Brain microvascular endothelial cell (primary cell): ENCODE results near the gene PRRG1.

ENCODE experiments used
- DNase-seq: peaks from one replicate; pipeline ENCODE4 v3.0.0-alpha.2; 2020
- H3K27ac ChIP-seq: fragments of 250-450 bp; sonication (Bioruptor Pico); 2 replicates; pipeline ENCODE4 v1.5.1; 2020; ENCODE audit warnings: mild to moderate bottlenecking, moderate library complexity
- H3K27me3 ChIP-seq: fragments of 250-450 bp; sonication (Bioruptor Pico); replicated peaks from 2 replicates; pipeline ENCODE4 v1.5.1; 2020; ENCODE audit warnings: mild to moderate bottlenecking
- H3K36me3 ChIP-seq: fragments of 250-450 bp; sonication (Bioruptor Pico); replicated peaks from 2 replicates; pipeline ENCODE4 v1.5.1; 2020; ENCODE audit warnings: mild to moderate bottlenecking
- H3K4me3 ChIP-seq: 2 replicates; pipeline ENCODE4 v1.5.1; 2011; ENCODE audit warnings: low read depth, mild to moderate bottlenecking, control low read depth, low read length, moderate library complexity
- CTCF ChIP-seq: IDR thresholded peaks from 2 replicates; pipeline ENCODE4 v1.5.1; 2011; ENCODE audit warnings: low read depth, mild to moderate bottlenecking, moderate library complexity, low read length, control low read depth, inconsistent platforms; ENCODE audit errors: missing control alignments
- in situ Hi-C: cut with HindIII; loops from 2 replicates; pipeline ENCODE4 v1.10.0; 2017; ENCODE audit warnings: low sequenced_read_pairs, low pct_ligation_motif_present

PRRG1 gene

GRCh38 chrX:37367946-37368345 lies 18.8 kb downstream of the PRRG1 start:
- TF ChIP-seq CTCF, result no peak
- DNase-seq, result no peak

GRCh38 chrX:37370499-37371141 lies 21.5 kb downstream of the PRRG1 start:
- no peak for TF ChIP-seq CTCF

More at GRCh38 chrX:37367946-37368345, 18.8 kb downstream of the PRRG1 start:
- in situ Hi-C loops, result no loop called here
- no peak overlapping the region for H3K4me3 ChIP-seq
- no peaks in the 10 kb centered on the region for H3K36me3 ChIP-seq
- no peak overlapping the region for H3K27ac ChIP-seq
- H3K27me3 ChIP-seq, result no peaks in the 10 kb centered on the region

GRCh38 chrX:37371578-37371991 lies 22.4 kb downstream of the PRRG1 start:
- Histone ChIP-seq H3K27ac (no peak overlapping the region), H3K27me3 (no peaks in the 10 kb centered on the region), H3K4me3 (no peak overlapping the region), H3K36me3 (no peaks in the 10 kb centered on the region)
- DNase-seq, result no peak
- in situ Hi-C loops, result no loop called here
- TF ChIP-seq CTCF, result no peak

More at GRCh38 chrX:37370499-37371141, 21.5 kb downstream of the PRRG1 start:
- Histone ChIP-seq H3K27ac (no peak overlapping the region), H3K27me3 (no peaks in the 10 kb centered on the region), H3K4me3 (no peak overlapping the region), H3K36me3 (no peaks in the 10 kb centered on the region)
- DNase-seq, result no peak
- in situ Hi-C loops, result no loop called here

DNA sequence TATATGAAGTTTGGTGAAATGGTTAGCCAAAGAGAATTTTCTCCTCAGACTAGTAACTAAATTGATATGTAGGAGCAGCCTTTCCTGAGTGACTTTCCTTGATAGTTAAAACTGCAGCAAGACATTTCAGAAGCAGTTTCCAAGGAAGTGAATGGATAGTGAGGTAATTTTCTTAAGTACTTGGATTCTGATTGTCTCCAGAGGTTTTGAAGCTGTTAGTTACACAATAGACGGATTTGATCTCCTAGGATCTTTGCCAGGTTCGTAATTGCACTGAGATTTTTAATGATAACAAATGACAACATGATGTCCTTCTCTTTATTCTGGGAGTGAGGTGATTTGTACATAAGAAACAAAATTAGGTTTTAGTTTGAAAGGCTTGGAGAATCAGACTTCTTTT lies 29.2 kb downstream of the PRRG1 start:
- no peaks in the 10 kb centered on the region for H3K36me3 ChIP-seq
- DNase-seq, result no peak
- in situ Hi-C loops, result no loop called here
- H3K27me3 ChIP-seq, result no peaks in the 10 kb centered on the region
- H3K4me3 ChIP-seq, result no peak overlapping the region
- TF ChIP-seq CTCF, result no peak
- no peak overlapping the region for H3K27ac ChIP-seq

DNA sequence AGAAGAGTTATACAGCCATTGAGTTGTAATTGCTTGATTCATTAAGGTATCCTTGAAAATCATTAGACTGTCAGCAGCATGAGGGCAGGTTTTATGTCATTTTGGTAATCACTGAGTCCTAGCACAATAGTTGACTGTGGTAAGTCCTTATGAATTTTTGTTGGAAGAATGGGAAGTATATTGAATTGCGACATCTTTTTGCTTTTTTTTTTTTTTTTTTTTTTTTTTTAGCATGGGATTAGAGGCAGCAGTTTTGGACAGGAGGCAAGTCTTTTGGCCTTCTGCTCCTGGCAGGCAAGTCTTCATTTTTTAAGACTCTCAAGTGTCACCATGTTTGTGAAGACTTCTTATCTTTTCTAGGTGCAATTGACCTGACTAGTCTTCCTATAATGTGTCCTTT lies 29.7 kb downstream of the PRRG1 start:
- in situ Hi-C loops, result no loop called here
- no peak for DNase-seq
- H3K36me3 ChIP-seq, result no peaks in the 10 kb centered on the region
- H3K27ac ChIP-seq, result no peak overlapping the region
- H3K27me3 ChIP-seq, result no peaks in the 10 kb centered on the region
- no peak overlapping the region for H3K4me3 ChIP-seq
- TF ChIP-seq CTCF, result no peak

GRCh38 chrX:37380256-37380655 lies 31.1 kb downstream of the PRRG1 start:
- no peak for DNase-seq
- H3K36me3 ChIP-seq, result no peaks in the 10 kb centered on the region
- no peak for TF ChIP-seq CTCF
- H3K27me3 ChIP-seq, result no peaks in the 10 kb centered on the region
- in situ Hi-C loops, result no loop called here
- H3K27ac ChIP-seq, result peak overlapping the region; percentile 26
- no peak overlapping the region for H3K4me3 ChIP-seq
